GM12878 (cell line): ENCODE data around the gene AVPR1B. TPM values are rescaled to one million over a fixed set of nuclear protein-coding genes. Genes with fewer than 3 reads are reported as not detected.

ENCODE experiments used
- ATAC-seq: fragments of 200-7000 bp; cut with Tn5 transposase; 3 replicates; pipeline ENCODE4 v1.9.1; 2020; ENCODE audit warnings: mild to moderate bottlenecking, moderate library complexity
- BruUV-seq: library from RNA; stranded (reverse); fragments of 400-500 nt; replicated peaks from 2 replicates; lab custom pipeline; 2021; lab: Mats Ljungman, UMichigan
- CTCF ChIA-PET: fragments of 300-600 bp; sonication (Branson Sonifier 250); formaldehyde crosslinking; extraction: SDS; loops from one replicate; lab custom pipeline; 2021; ENCODE audit warnings: inconsistent platforms; lab: Yijun Ruan, JAX
- POLR2A ChIA-PET: fragments of 350-600 bp; formaldehyde crosslinking; extraction: SDS; loops from one replicate; lab custom pipeline; 2021; ENCODE audit warnings: inconsistent platforms; lab: Charles Lee
- RAD21 ChIA-PET: fragments of 300-600 bp; sonication (Branson Sonifier 250); formaldehyde crosslinking; loops from one replicate; lab custom pipeline; 2023; ENCODE audit warnings: antibody characterized with exemption; ENCODE audit not compliant: unreplicated experiment; lab: Charles Lee
- SMC1A ChIA-PET: fragments of 300-600 bp; sonication (Branson Sonifier 250); formaldehyde crosslinking; loops from one replicate; lab custom pipeline; 2023; ENCODE audit not compliant: unreplicated experiment, uncharacterized antibody; lab: Charles Lee
- DNase-seq: peaks from one replicate; pipeline ENCODE4 v3.0.0-alpha.2; 2011; ENCODE audit warnings: low read depth, low spot score
- FAIRE-seq: peaks from 3 replicates; lab custom pipeline; 2011; peaks lifted over from hg19 to GRCh38; lab: Jason Lieb, UNC
- H2AFZ ChIP-seq: 2 replicates; pipeline ENCODE4 v1.6.0; 2011; ENCODE audit warnings: low read depth, low read length, control low read depth; ENCODE audit not compliant: control insufficient read depth
- H3K27ac ChIP-seq: 2 replicates; pipeline ENCODE4 v1.5.1; 2011; ENCODE audit warnings: control low read depth; ENCODE audit not compliant: control insufficient read depth, insufficient read depth
- H3K27me3 ChIP-seq, 2 experiments: replicated peaks in 1 of 2; 2 replicates each; pipeline versions ENCODE4 v1.6.0 to v1.6.1; 2011; ENCODE audit warnings: low read length in 1 of 2; ENCODE audit not compliant: control insufficient read depth in 2 of 2, insufficient read depth in 2 of 2
- H3K36me3 ChIP-seq, 2 experiments: 2 replicates each; pipeline ENCODE4 v1.5.1; 2011; ENCODE audit warnings: low read length in 1 of 2; ENCODE audit not compliant: control insufficient read depth in 2 of 2, insufficient read depth in 2 of 2
- H3K4me1 ChIP-seq: 2 replicates; pipeline ENCODE4 v1.6.1; 2011; ENCODE audit warnings: mild to moderate bottlenecking, low read length, moderate library complexity, mixed read lengths; ENCODE audit not compliant: control insufficient read depth, insufficient read depth
- H3K4me2 ChIP-seq: 2 replicates; pipeline ENCODE4 v1.6.0; 2011; ENCODE audit warnings: control low read depth; ENCODE audit not compliant: control insufficient read depth, insufficient read depth
- H3K4me3 ChIP-seq: fragments of 200-600 bp; sonication (generic); 2 replicates; pipeline ENCODE4 v1.5.1; 2016
- H3K79me2 ChIP-seq: 2 replicates; pipeline ENCODE4 v1.6.0; 2011; ENCODE audit warnings: low read length; ENCODE audit not compliant: control insufficient read depth, insufficient read depth
- H3K9ac ChIP-seq: 2 replicates; pipeline ENCODE4 v1.8.0; 2011; ENCODE audit warnings: low read length, control low read depth, mixed read lengths; ENCODE audit not compliant: control insufficient read depth, insufficient read depth
- H3K9me3 ChIP-seq: replicated peaks from 3 replicates; pipeline ENCODE4 v1.5.1; 2011; ENCODE audit warnings: mild to moderate bottlenecking, low read length; ENCODE audit not compliant: control insufficient read depth, insufficient read depth
- H4K20me1 ChIP-seq: 2 replicates; pipeline ENCODE4 v1.6.0; 2011; ENCODE audit not compliant: control insufficient read depth, insufficient read depth
- CHD2 ChIP-seq: IDR thresholded peaks from 2 replicates; pipeline ENCODE4 v1.6.1; 2011; ENCODE audit warnings: low read depth, low read length, improper control_type of control experiment, borderline replicate concordance
- GABPA ChIP-seq: IDR thresholded peaks from 2 replicates; pipeline ENCODE4 v1.6.1; 2014; ENCODE audit warnings: antibody characterized with exemption, low read depth, mild to moderate bottlenecking, inconsistent platforms
- HCFC1 ChIP-seq: fragments of 150-350 bp; IDR thresholded peaks from 2 replicates; pipeline ENCODE4 v1.6.1; 2014; ENCODE audit warnings: low read length
- KLF5 ChIP-seq: fragments of 450-650 bp; IDR thresholded peaks from 2 replicates; pipeline ENCODE4 v1.6.1; 2014; ENCODE audit warnings: mild to moderate bottlenecking; ENCODE audit not compliant: partially characterized antibody
- MXI1 ChIP-seq: fragments of 150-350 bp; IDR thresholded peaks from 2 replicates; pipeline ENCODE4 v1.6.1; 2011; ENCODE audit warnings: low read depth, mild to moderate bottlenecking, inconsistent platforms, low read length, improper control_type of control experiment
- MYB ChIP-seq: fragments of 150-350 bp; IDR thresholded peaks from 2 replicates; pipeline ENCODE4 v1.6.1; 2014; ENCODE audit warnings: mild to moderate bottlenecking, low read depth, low read length, borderline replicate concordance
- POLR2AphosphoS2 ChIP-seq: IDR thresholded peaks from 2 replicates; pipeline ENCODE4 v1.6.1; 2011; ENCODE audit warnings: low read depth, mild to moderate bottlenecking, low read length, improper control_type of control experiment, moderate library complexity
- RCOR1 ChIP-seq: conservative IDR thresholded peaks from 2 replicates; pipeline ENCODE4 v1.6.1; 2012; ENCODE audit warnings: low read depth, low read length, improper control_type of control experiment
- SMAD1 ChIP-seq: fragments of 450-650 bp; IDR thresholded peaks from 2 replicates; pipeline ENCODE4 v1.6.1; 2018; ENCODE audit warnings: mild to moderate bottlenecking, low read depth; ENCODE audit not compliant: partially characterized antibody
- SP1 ChIP-seq: IDR thresholded peaks from one replicate; pipeline ENCODE4 v1.6.1; 2011; ENCODE audit warnings: low read depth, low read length
- SPI1 ChIP-seq: IDR thresholded peaks from 2 replicates; pipeline ENCODE4 v1.6.1; 2011; ENCODE audit warnings: low read depth, mild to moderate bottlenecking, low read length, moderate library complexity, borderline replicate concordance; ENCODE audit not compliant: insufficient read depth
- TARDBP ChIP-seq: IDR thresholded peaks from 2 replicates; pipeline ENCODE4 v1.6.1; 2016; ENCODE audit warnings: borderline replicate concordance
- in situ Hi-C: fragments of 300-500 bp; cut with MboI; formaldehyde crosslinking; loops from 9 replicates; pipeline ENCODE4 v1.14.3; 2018; ENCODE audit warnings: mixed read lengths
- intact Hi-C: fragments of 100-400 bp; cut with micrococcal nuclease; formaldehyde crosslinking; loops from one replicate; pipeline ENCODE4 v1.14.2; 2022; ENCODE audit not compliant: unreplicated experiment
- polyA plus RNA-seq, 11 experiments: library from polyadenylated mRNA; depleted of rRNA in 4 of 11; unstranded in 6 of 11; stranded (reverse) in 5 of 11; fragments of >200 nt; fragmentation: Nextera tagmentation in 4 of 11; fragmentation: Illumina TruSeq in 1 of 11; extraction: Ambion mirVana in 4 of 11; extraction: Trizol in 1 of 11; gene quantifications; 1 replicate in 1 of 11; 2 replicates in 10 of 11; pipeline versions ENCODE4 v1.2.1 to v1.2.3, GENCODE V29; 2011 to 2016; ENCODE audit warnings: inconsistent platforms in 2 of 11, missing spikeins in 2 of 11, low read depth in 1 of 11
- total RNA-seq, 4 experiments: library from RNA; depleted of rRNA in 3 of 4; stranded (reverse); fragments of >200 nt in 3 of 4; fragmentation: Illumina TruSeq in 1 of 4; extraction: Trizol in 1 of 4; gene quantifications; 2 replicates each; pipeline versions ENCODE4 v1.2.1 to v1.2.3, GENCODE V29; 2013 to 2021
- TF ChIP-seq, protein P1 (sequence below): fragments of 450-650 bp; formaldehyde crosslinking; IDR thresholded peaks from 2 replicates; pipeline ENCODE4 v1.5.0; 2022; ENCODE audit warnings: mild to moderate bottlenecking, missing genetic modification characterization
- TF ChIP-seq, protein P2 (sequence below): IDR thresholded peaks from 2 replicates; pipeline ENCODE4 v1.6.1; 2011; ENCODE audit warnings: mild to moderate bottlenecking, low read depth, low read length, moderate library complexity; ENCODE audit not compliant: insufficient replicate concordance

The AVPR1B gene
- total and polyA plus RNA-seq, 10 of the 15 experiments (the other 5 are each of a cell fraction or from before 2014, with no cell fraction given) = not detected

DNA sequence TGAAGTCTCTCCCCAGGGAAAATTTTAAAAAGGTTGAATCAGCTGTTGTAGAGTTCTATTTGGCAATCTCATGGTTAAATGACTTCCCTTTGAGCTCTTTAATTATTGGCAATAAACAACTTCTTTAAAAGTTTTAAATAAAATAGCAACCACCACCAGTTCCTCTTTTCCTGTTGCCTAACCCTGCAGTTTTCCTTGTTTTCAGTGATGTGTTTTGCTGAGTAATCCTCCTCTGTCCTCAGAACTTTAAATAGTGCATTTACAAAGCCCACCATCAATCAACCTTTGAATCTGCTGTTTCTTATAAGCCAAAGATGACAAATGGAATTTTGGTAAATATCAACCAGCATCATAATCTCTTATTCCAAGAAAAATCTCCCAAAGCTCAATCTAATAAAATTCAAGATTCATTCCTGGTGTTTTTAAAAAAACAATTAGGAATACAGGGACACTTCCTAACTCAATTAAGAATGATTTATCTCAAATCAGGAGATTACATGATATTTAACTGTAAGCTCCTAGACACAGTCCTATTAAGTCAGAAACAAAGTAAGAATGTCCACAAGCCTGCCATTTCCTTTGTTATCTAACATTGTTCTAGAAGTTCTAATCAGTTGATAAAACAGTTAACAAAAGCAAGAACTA, 14.8 kb downstream of the AVPR1B start:
- POLR2A ChIA-PET = no interaction called here
- no peak overlapping the region for H2AFZ ChIP-seq
- no peak for FAIRE-seq
- no peak overlapping the region for H3K9ac ChIP-seq
- H3K4me1 ChIP-seq = no peaks in the 10 kb centered on the region; the same call in 1 of the 2 replicates
- TF ChIP-seq RCOR1 (no peak), HCFC1 (no peak), GABPA (no peak), SP1 (no peak), MYB (no peak), MXI1 (no peak), TARDBP (no peak), CHD2 (no peak), POLR2AphosphoS2 (no peak), SMAD1 (no peak), KLF5 (no peak), SPI1 (no peak)
- TF ChIP-seq, protein P1, sequence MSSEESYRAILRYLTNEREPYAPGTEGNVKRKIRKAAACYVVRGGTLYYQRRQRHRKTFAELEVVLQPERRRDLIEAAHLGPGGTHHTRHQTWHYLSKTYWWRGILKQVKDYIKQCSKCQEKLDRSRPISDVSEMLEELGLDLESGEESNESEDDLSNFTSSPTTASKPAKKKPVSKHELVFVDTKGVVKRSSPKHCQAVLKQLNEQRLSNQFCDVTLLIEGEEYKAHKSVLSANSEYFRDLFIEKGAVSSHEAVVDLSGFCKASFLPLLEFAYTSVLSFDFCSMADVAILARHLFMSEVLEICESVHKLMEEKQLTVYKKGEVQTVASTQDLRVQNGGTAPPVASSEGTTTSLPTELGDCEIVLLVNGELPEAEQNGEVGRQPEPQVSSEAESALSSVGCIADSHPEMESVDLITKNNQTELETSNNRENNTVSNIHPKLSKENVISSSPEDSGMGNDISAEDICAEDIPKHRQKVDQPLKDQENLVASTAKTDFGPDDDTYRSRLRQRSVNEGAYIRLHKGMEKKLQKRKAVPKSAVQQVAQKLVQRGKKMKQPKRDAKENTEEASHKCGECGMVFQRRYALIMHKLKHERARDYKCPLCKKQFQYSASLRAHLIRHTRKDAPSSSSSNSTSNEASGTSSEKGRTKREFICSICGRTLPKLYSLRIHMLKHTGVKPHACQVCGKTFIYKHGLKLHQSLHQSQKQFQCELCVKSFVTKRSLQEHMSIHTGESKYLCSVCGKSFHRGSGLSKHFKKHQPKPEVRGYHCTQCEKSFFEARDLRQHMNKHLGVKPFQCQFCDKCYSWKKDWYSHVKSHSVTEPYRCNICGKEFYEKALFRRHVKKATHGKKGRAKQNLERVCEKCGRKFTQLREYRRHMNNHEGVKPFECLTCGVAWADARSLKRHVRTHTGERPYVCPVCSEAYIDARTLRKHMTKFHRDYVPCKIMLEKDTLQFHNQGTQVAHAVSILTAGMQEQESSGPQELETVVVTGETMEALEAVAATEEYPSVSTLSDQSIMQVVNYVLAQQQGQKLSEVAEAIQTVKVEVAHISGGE (CRISPR knock-in tag) = no peak
- TF ChIP-seq, protein P2, sequence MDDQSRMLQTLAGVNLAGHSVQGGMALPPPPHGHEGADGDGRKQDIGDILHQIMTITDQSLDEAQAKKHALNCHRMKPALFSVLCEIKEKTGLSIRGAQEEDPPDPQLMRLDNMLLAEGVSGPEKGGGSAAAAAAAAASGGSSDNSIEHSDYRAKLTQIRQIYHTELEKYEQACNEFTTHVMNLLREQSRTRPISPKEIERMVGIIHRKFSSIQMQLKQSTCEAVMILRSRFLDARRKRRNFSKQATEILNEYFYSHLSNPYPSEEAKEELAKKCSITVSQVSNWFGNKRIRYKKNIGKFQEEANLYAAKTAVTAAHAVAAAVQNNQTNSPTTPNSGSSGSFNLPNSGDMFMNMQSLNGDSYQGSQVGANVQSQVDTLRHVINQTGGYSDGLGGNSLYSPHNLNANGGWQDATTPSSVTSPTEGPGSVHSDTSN = no peak
- H3K4me2 ChIP-seq = no peak overlapping the region
- BruUV-seq = no TSS peak
- CTCF ChIA-PET = interaction anchor here (0.6 to 12.1 kb wide), 13 partner anchors 9 to 184 kb away, joined by 3 to 384 read pairs (median 3); no protein-coding TSS in a partner anchor
- H3K4me3 ChIP-seq = no peak overlapping the region
- SMC1A ChIA-PET = interaction anchor here (0.9 to 16.8 kb wide), 9 partner anchors 13 to 131 kb away, joined by 3 to 329 read pairs (median 5); no protein-coding TSS in a partner anchor
- no peak for DNase-seq
- RAD21 ChIA-PET = interaction anchor here (1.5 to 9.2 kb wide), 3 partner anchors 51 to 118 kb away, joined by 3 to 169 read pairs (median 7); no protein-coding TSS in a partner anchor
- no peak overlapping the region for H3K27ac ChIP-seq
- no peaks in the 10 kb centered on the region; a peak in 1 of 4 replicates for H3K27me3 ChIP-seq
- no peaks in the 10 kb centered on the region for H3K79me2 ChIP-seq
- no peaks in the 10 kb centered on the region for H3K9me3 ChIP-seq
- H4K20me1 ChIP-seq = no peaks in the 10 kb centered on the region
- in situ Hi-C loops = loop anchor here (5.0 kb wide), 1 partner anchor 75 kb away; no protein-coding TSS in a partner anchor
- ATAC-seq = no peak
- intact Hi-C loops = no loop called here
- no peaks in the 10 kb centered on the region for H3K36me3 ChIP-seq
